Astrocyte (in vitro differentiated cells and primary cell): Measurements from ENCODE around the gene ULK3. TPM values are rescaled to one million over a fixed set of nuclear protein-coding genes. Genes with fewer than 3 reads are reported as not detected.

Experiments
- DNase-seq: peaks from one replicate; pipeline ENCODE4 v3.0.0-alpha.2; 2010; ENCODE audit warnings: low read depth
- FAIRE-seq: peaks from 2 replicates; lab custom pipeline; 2011; peaks lifted over from hg19 to GRCh38; lab: Jason Lieb, UNC
- H2AFZ ChIP-seq: 2 replicates; pipeline ENCODE4 v1.6.0; 2012; ENCODE audit warnings: low read depth, low read length, inconsistent platforms
- H3K27ac ChIP-seq: 2 replicates; pipeline ENCODE4 v1.5.1; 2011; ENCODE audit warnings: low read depth, low read length, inconsistent platforms
- H3K27me3 ChIP-seq: 2 replicates; pipeline ENCODE4 v1.6.0; 2011; ENCODE audit warnings: low read length, inconsistent platforms; ENCODE audit not compliant: insufficient read depth
- H3K36me3 ChIP-seq: 2 replicates; pipeline ENCODE4 v1.5.1; 2011; ENCODE audit warnings: low read length, inconsistent platforms; ENCODE audit not compliant: insufficient read depth
- H3K4me1 ChIP-seq: 2 replicates; pipeline ENCODE4 v1.5.1; 2011; ENCODE audit warnings: low read length, inconsistent platforms; ENCODE audit not compliant: insufficient read depth
- H3K4me2 ChIP-seq: 2 replicates; pipeline ENCODE4 v1.6.0; 2012; ENCODE audit warnings: low read length, inconsistent platforms
- H3K4me3 ChIP-seq: 2 replicates; pipeline ENCODE4 v1.5.1; 2011; ENCODE audit warnings: low read depth, mild to moderate bottlenecking, low read length, inconsistent platforms; ENCODE audit not compliant: insufficient read depth
- H3K79me2 ChIP-seq: 2 replicates; pipeline ENCODE4 v1.6.0; 2012; ENCODE audit warnings: mild to moderate bottlenecking, low read length, inconsistent platforms; ENCODE audit not compliant: insufficient read depth
- H3K9ac ChIP-seq: 2 replicates; pipeline ENCODE4 v1.6.0; 2012; ENCODE audit warnings: mild to moderate bottlenecking, low read length, inconsistent platforms
- H3K9me3 ChIP-seq: 2 replicates; pipeline ENCODE4 v1.5.1; 2012; ENCODE audit warnings: low read depth, mild to moderate bottlenecking, low read length, inconsistent platforms; ENCODE audit not compliant: insufficient read depth
- H4K20me1 ChIP-seq: 2 replicates; pipeline ENCODE4 v1.6.0; 2012; ENCODE audit warnings: low read length, inconsistent platforms; ENCODE audit not compliant: insufficient read depth
- H3K27ac Mint-ChIP-seq: one replicate; pipeline ENCODE4 v1.8.0; 2021; ENCODE audit warnings: mild to moderate bottlenecking, mixed read lengths; ENCODE audit not compliant: unreplicated experiment
- H3K27me3 Mint-ChIP-seq: one replicate; pipeline ENCODE4 v1.8.0; 2021; ENCODE audit warnings: low read depth, mixed read lengths; ENCODE audit not compliant: unreplicated experiment
- H3K36me3 Mint-ChIP-seq: one replicate; pipeline ENCODE4 v1.8.0; 2021; ENCODE audit warnings: low read depth, mixed read lengths; ENCODE audit not compliant: unreplicated experiment
- H3K4me1 Mint-ChIP-seq: one replicate; pipeline ENCODE4 v1.8.0; 2021; ENCODE audit warnings: low read depth, mixed read lengths; ENCODE audit not compliant: unreplicated experiment
- H3K4me3 Mint-ChIP-seq: one replicate; pipeline ENCODE4 v1.8.0; 2021; ENCODE audit warnings: mild to moderate bottlenecking, moderate library complexity, mixed read lengths; ENCODE audit not compliant: unreplicated experiment
- H3K9me3 Mint-ChIP-seq: one replicate; pipeline ENCODE4 v1.8.0; 2021; ENCODE audit warnings: mild to moderate bottlenecking, mixed read lengths; ENCODE audit not compliant: unreplicated experiment
- CTCF ChIP-seq: IDR thresholded peaks from 2 replicates; pipeline ENCODE4 v1.5.1; 2011; ENCODE audit warnings: low read depth, mild to moderate bottlenecking, inconsistent platforms, low read length, moderate library complexity; ENCODE audit not compliant: insufficient read depth
- EZH2 ChIP-seq: IDR thresholded peaks from 2 replicates; pipeline ENCODE4 v1.6.1; 2012; ENCODE audit warnings: mild to moderate bottlenecking, low read length, inconsistent platforms; ENCODE audit not compliant: insufficient read depth
- total RNA-seq: library from RNA; stranded (reverse); gene quantifications from 2 replicates; pipeline ENCODE4 v1.2.1, GENCODE V29; 2021

Gene ULK3
- total RNA-seq, 1 donor from 2014 or later = 15.6 TPM

DNA sequence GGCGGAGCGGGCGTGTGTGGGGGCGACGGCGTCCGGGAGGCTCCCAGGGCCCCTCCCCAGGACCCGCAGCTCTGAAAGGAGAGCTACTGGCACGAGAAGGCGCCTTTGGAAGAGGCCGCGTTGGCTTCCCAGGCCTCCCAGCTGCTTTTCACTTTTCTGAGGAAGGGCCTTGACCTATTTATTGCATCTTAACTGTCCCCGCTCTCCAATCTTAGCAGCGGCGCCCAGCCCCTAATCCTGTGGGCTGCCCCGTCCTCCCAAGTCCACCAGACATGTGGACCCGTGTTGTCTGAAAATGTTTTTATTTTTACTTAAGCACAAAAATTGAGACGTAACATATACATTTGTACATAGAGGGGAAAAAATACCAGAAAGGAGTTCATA, 481 bp upstream of the ULK3 start:
- Histone ChIP-seq H3K4me2 (peak overlapping the region; percentile 96), H3K79me2 (no peaks in the 10 kb centered on the region), H3K27ac (peak overlapping the region; percentile 65), H4K20me1 (peaks cover 12% of the 10 kb centered on the region), H3K36me3 (peaks cover 2% of the 10 kb centered on the region), H3K9ac (peak overlapping the region; percentile 78), H3K9me3 (no peaks in the 10 kb centered on the region), H3K27me3 (no peaks in the 10 kb centered on the region), H3K4me1 (peaks cover 12% of the 10 kb centered on the region), H2AFZ (peak overlapping the region; percentile 64), H3K4me3 (peak overlapping the region; percentile 45)
- Mint-ChIP-seq H3K4me3 (peak overlapping the region; percentile 86), H3K27me3 (no peaks in the 10 kb centered on the region), H3K27ac (peak overlapping the region; percentile 69), H3K9me3 (no peaks in the 10 kb centered on the region), H3K36me3 (peaks cover 8% of the 10 kb centered on the region), H3K4me1 (no peaks in the 10 kb centered on the region)
- TF ChIP-seq EZH2 (no peak), CTCF (no peak)
- no peak for FAIRE-seq
- DNase-seq = no peak

- H3K27me3 Mint-ChIP-seq = no peaks in the 10 kb centered on the region
- peaks cover 8% of the 10 kb centered on the region for H3K36me3 Mint-ChIP-seq
- TF ChIP-seq CTCF (no peak), EZH2 (no peak)
- H3K27ac Mint-ChIP-seq = peak overlapping the region; percentile 23
- peaks cover 2% of the 10 kb centered on the region for H3K9me3 Mint-ChIP-seq
- H3K4me1 Mint-ChIP-seq = no peaks in the 10 kb centered on the region
- H3K27ac ChIP-seq = no peak overlapping the region
- H3K4me2 ChIP-seq = peak overlapping the region; percentile 96
- H3K79me2 ChIP-seq = no peaks in the 10 kb centered on the region
- H3K9ac ChIP-seq = peak overlapping the region; percentile 78
- no peak overlapping the region for H3K4me3 ChIP-seq
- no peaks in the 10 kb centered on the region for H3K36me3 ChIP-seq
- H2AFZ ChIP-seq = no peak overlapping the region
- peaks cover 12% of the 10 kb centered on the region for H3K4me1 ChIP-seq
- H3K27me3 ChIP-seq = no peaks in the 10 kb centered on the region
- FAIRE-seq (no peak), DNase-seq (no peak)
- peaks cover 12% of the 10 kb centered on the region for H4K20me1 ChIP-seq
- H3K9me3 ChIP-seq = no peaks in the 10 kb centered on the region
- H3K4me3 Mint-ChIP-seq = peak overlapping the region; percentile 91
Measured at GRCh38 chr15:74841891-74842373, 1.0 kb downstream of the ULK3 start.
